RWPE1 (cell line): Measurements from ENCODE around the gene TMEM151A.

Experiments
- CTCF ChIA-PET: fragments of 350-600 bp; sonication (Branson Sonifier 250); formaldehyde crosslinking; extraction: SDS; loops from one replicate; lab custom pipeline; 2021; lab: Yijun Ruan, JAX
- POLR2A ChIA-PET: fragments of 400-600 bp; formaldehyde crosslinking; extraction: SDS; loops from one replicate; lab custom pipeline; 2020; ENCODE audit warnings: antibody characterized with exemption; ENCODE audit not compliant: low non-redundant PET; lab: Yijun Ruan, JAX
- DNase-seq: peaks from one replicate; pipeline ENCODE4 v3.0.0; 2012; ENCODE audit warnings: low spot score
- H3K27ac ChIP-seq: fragments of 450-650 bp; 2 replicates; pipeline ENCODE4 v1.5.1; 2017
- CTCF ChIP-seq: fragments of 450-650 bp; conservative IDR thresholded peaks from 2 replicates; pipeline ENCODE4 v1.5.1; 2017; ENCODE audit warnings: low read depth, mild to moderate bottlenecking

Gene TMEM151A

DNA sequence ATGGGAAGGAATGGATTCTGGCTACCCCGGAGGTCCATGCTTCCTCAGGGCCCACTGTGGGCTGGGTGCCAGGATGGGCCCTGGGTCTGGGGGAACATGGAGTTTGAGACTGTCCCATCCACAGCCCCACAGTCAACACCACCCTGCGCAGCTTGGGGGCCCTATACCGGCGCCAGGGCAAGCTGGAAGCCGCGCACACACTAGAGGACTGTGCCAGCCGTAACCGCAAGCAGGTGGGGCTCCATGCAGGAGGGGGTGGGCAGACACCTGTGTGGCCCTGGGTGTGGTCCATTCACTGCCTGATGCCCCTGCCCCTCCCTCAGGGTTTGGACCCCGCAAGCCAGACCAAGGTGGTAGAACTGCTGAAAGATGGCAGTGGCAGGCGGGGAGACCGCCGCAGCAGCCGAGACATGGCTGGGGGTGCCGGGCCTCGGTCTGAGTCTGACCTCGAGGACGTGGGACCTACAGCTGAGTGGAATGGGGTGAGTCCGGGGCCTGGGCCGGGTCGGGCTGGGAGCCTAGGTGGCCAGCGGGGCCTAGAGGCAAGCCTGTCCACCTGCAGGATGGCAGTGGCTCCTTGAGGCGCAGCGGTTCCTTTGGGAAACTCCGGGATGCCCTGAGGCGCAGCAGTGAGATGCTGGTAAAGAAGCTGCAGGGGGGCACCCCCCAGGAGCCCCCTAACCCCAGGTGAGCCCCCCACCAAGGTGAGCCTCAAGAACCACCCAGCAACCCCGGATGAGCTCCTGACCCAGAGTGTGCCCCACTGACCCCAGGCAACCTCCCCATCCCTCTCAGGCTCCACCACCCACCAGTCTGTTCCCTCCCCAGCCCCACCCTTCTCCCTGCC is 25.9 kb upstream of the TMEM151A start:
- H3K27ac ChIP-seq: peak overlapping the region; percentile 95
- POLR2A ChIA-PET: no interaction called here
- CTCF ChIA-PET: interaction anchor here (0.8 kb wide), 1 partner anchor 47 kb away, joined by 3 read pairs; no protein-coding TSS in a partner anchor
- DNase-seq: no peak
- no peak for TF ChIP-seq CTCF

GRCh38 chr11:66266378-66267038 is 25.2 kb upstream of the TMEM151A start:
- peak overlapping the region; percentile 95 for H3K27ac ChIP-seq
- POLR2A ChIA-PET: no interaction called here

GRCh38 chr11:66267039-66267378 is 24.7 kb upstream of the TMEM151A start:
- DNase-seq: no peak
- ChIA-PET CTCF (no interaction called here), POLR2A (interaction anchor here (0.7 kb wide), 1 partner anchor 1753 kb away, joined by 3 read pairs; no protein-coding TSS in a partner anchor)
- peak overlapping the region; percentile 95 for H3K27ac ChIP-seq
- TF ChIP-seq CTCF: no peak

More at GRCh38 chr11:66266378-66267038, 25.2 kb upstream of the TMEM151A start:
- CTCF ChIA-PET: interaction anchor here (0.8 kb wide), 1 partner anchor 46 kb away, joined by 3 read pairs; no protein-coding TSS in a partner anchor
- TF ChIP-seq CTCF: no peak
- no peak for DNase-seq

- no peak for TF ChIP-seq CTCF
- ChIA-PET POLR2A (interaction anchor here (0.7 kb wide), 1 partner anchor 1752 kb away, joined by 3 read pairs; no protein-coding TSS in a partner anchor), CTCF (no interaction called here)
- peak; percentile 88 for DNase-seq
- H3K27ac ChIP-seq: peak overlapping the region; percentile 95
Observed at GRCh38 chr11:66267379-66268243, 24.1 kb upstream of the TMEM151A start.

GRCh38 chr11:66268244-66268951 is 23.3 kb upstream of the TMEM151A start, which contains the start of gene RAB1B:
RAB1B (plus strand) TSS chr11:66268639; CDS start chr11:66268680, 41 bp downstream.
- CTCF ChIA-PET: no interaction called here
- H3K27ac ChIP-seq: peak within 1 kb of the TSS; percentile 95
- TF ChIP-seq CTCF: no peak
- POLR2A ChIA-PET: no interaction called here
- peak; percentile 98 for DNase-seq
